ENCODE measurements around the gene RBM26. TPM values are rescaled to one million over a fixed set of nuclear protein-coding genes. Genes with fewer than 3 reads are reported as not detected.

Gene RBM26
- total RNA-seq, 1 experiment from 2014 or later, result 60.4 TPM

DNA sequence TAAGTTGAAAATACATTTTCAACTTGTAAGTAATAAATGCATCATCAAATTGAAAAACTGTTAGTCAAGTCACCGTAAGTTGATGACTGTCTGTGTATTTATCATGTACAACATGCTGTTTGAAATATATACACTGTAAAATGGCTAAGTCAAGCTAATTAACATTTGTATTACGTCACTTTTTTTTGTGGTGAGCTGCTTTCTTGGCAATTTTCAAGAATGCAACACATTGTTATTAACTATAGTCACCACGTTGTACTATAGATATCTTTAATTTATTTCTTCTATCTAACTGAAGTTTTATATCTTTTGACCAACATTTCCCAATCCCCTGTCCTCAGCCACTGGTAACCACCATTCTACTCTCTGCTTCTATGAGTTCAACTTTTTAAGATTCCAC lies 57.0 kb downstream of the RBM26 start:
- H3K36me3 ChIP-seq (ENCODE audit: control insufficient read depth, insufficient read depth, low read length), result 0 out of 2 replicates have a peak, but pooled peaks cover 2% of the 10 kb centered on the region
- intact Hi-C loops (cut with micrococcal nuclease; ENCODE audit: unreplicated experiment), result loop anchor here (5.0 kb wide), 1 partner anchor 43 kb away; no protein-coding TSS in a partner anchor
- POLR2A ChIA-PET, result no interaction called here

DNA sequence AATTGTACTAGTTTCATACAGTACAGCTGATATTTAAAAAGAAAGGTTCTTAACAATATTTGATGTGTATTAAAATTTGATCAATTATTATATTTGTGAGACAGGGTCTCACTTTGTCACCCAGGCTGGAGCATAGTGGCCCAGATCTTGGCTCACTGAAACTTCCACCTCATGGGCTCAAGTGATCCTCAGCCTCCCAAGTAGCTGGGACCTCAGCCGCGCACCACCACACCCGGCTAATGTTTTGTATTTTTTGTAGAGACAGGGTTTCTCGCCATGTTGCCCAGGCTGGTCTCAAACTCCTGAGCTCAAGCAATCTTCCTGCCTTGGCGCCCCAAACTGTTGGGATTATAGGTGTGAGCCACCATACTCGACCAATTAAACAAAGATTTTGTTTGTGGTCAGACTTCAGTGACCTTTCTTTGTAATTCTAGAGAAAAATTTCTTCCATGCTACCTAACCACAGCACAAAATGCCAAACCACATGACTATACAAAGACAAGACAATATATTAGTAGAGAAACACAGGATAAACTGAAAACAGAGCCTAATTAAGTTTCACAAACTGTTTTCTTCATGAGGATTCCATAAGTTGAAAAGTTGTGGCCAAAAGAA lies 59.6 kb downstream of the RBM26 start:
- H3K9me3 Mint-ChIP-seq (ENCODE audit: unreplicated experiment), result no peaks in the 10 kb centered on the region
- H3K27me3 Mint-ChIP-seq (ENCODE audit: insufficient read depth, unreplicated experiment), result no peaks in the 10 kb centered on the region
- BruUV-seq (replicated peaks), result no TSS peak
- POLR2A ChIA-PET, result no interaction called here
- Histone ChIP-seq H3K9me3 (no peaks in the 10 kb centered on the region), H3K4me3 (ENCODE audit: low read depth, low read length) (no peak overlapping the region), H3K36me3 (ENCODE audit: control insufficient read depth, insufficient read depth, low read length) (0 out of 2 replicates have a peak, but pooled peaks cover 2% of the 10 kb centered on the region), H3K4me1 (no peaks in the 10 kb centered on the region), H3K27me3 (replicated peaks; ENCODE audit: control insufficient read depth, insufficient read depth, low read length) (no peaks in the 10 kb centered on the region)
- no peaks in the 10 kb centered on the region for H3K4me1 Mint-ChIP-seq (ENCODE audit: low read depth, unreplicated experiment)
- no peak for DNase-seq
- intact Hi-C loops (cut with micrococcal nuclease; ENCODE audit: unreplicated experiment), result loop anchor here (5.0 kb wide), 1 partner anchor 46 kb away; no protein-coding TSS in a partner anchor
- no peak overlapping the region for H3K4me3 Mint-ChIP-seq (ENCODE audit: unreplicated experiment)
- H3K36me3 Mint-ChIP-seq (ENCODE audit: insufficient read depth, unreplicated experiment), result peaks cover 30% of the 10 kb centered on the region
- CTCF ChIA-PET, result no interaction called here
- TF ChIP-seq CTCF (IDR thresholded peaks at IDR 0.05; ENCODE audit: insufficient read depth in 1 of 2, low read depth in 1 of 2, low read length in 1 of 2, severe bottlenecking in 1 of 2, unreplicated experiment in 1 of 2), result no peak
- H3K27ac Mint-ChIP-seq (ENCODE audit: unreplicated experiment), result no peak overlapping the region

More for the DNA sequence above, 57.0 kb downstream of the RBM26 start:
- CTCF ChIA-PET, result no interaction called here
- H3K27ac Mint-ChIP-seq (ENCODE audit: unreplicated experiment), result no peak overlapping the region
- no peak for DNase-seq
- H3K36me3 Mint-ChIP-seq (ENCODE audit: insufficient read depth, unreplicated experiment), result peaks cover 36% of the 10 kb centered on the region
- H3K27me3 Mint-ChIP-seq (ENCODE audit: insufficient read depth, unreplicated experiment), result no peaks in the 10 kb centered on the region
- Histone ChIP-seq H3K4me3 (ENCODE audit: low read depth, low read length) (no peak overlapping the region), H3K27me3 (replicated peaks; ENCODE audit: control insufficient read depth, insufficient read depth, low read length) (no peaks in the 10 kb centered on the region), H3K9me3 (no peaks in the 10 kb centered on the region), H3K4me1 (no peaks in the 10 kb centered on the region)
- no TSS peak for BruUV-seq (replicated peaks)
- H3K9me3 Mint-ChIP-seq (ENCODE audit: unreplicated experiment), result no peaks in the 10 kb centered on the region
- TF ChIP-seq CTCF (IDR thresholded peaks at IDR 0.05; ENCODE audit: insufficient read depth in 1 of 2, low read depth in 1 of 2, low read length in 1 of 2, severe bottlenecking in 1 of 2, unreplicated experiment in 1 of 2), result no peak
- H3K4me1 Mint-ChIP-seq (ENCODE audit: low read depth, unreplicated experiment), result no peaks in the 10 kb centered on the region
- no peak overlapping the region for H3K4me3 Mint-ChIP-seq (ENCODE audit: unreplicated experiment)

DNA sequence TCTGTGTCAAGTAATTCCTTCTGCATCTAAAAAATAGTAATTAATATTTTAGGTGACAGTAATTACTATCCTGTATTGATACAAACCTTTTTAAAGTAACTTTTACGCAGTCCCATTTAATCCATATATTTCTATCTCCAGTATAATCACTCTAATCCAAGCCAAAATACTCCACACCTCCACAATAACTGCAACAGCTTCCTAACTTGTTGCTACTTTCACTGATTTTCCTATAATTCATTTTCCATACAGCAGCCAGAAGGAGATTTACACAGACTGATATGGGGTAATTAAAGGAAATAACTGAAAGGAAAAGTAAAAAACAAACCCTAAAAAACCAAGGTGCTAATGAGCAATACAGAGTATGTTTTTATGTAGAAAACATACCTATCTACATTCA lies 64.9 kb downstream of the RBM26 start:
- H3K4me1 ChIP-seq, result no peaks in the 10 kb centered on the region
- BruUV-seq (replicated peaks), result no TSS peak
- H3K27ac Mint-ChIP-seq (ENCODE audit: unreplicated experiment), result no peak overlapping the region
- no peaks in the 10 kb centered on the region for H3K9me3 ChIP-seq
- ChIA-PET CTCF (no interaction called here), POLR2A (no interaction called here)
- no peak for DNase-seq
- no peak for TF ChIP-seq CTCF (IDR thresholded peaks at IDR 0.05; ENCODE audit: insufficient read depth in 1 of 2, low read depth in 1 of 2, low read length in 1 of 2, severe bottlenecking in 1 of 2, unreplicated experiment in 1 of 2)
- intact Hi-C loops (cut with micrococcal nuclease; ENCODE audit: unreplicated experiment), result no loop called here
- H3K36me3 Mint-ChIP-seq (ENCODE audit: insufficient read depth, unreplicated experiment), result peaks cover 49% of the 10 kb centered on the region
- no peaks in the 10 kb centered on the region for H3K9me3 Mint-ChIP-seq (ENCODE audit: unreplicated experiment)
- H3K36me3 ChIP-seq (ENCODE audit: control insufficient read depth, insufficient read depth, low read length), result peaks cover 4% of the 10 kb centered on the region
- no peaks in the 10 kb centered on the region for H3K27me3 ChIP-seq (replicated peaks; ENCODE audit: control insufficient read depth, insufficient read depth, low read length)
- no peaks in the 10 kb centered on the region for H3K4me1 Mint-ChIP-seq (ENCODE audit: low read depth, unreplicated experiment)
- no peaks in the 10 kb centered on the region for H3K27me3 Mint-ChIP-seq (ENCODE audit: insufficient read depth, unreplicated experiment)
- no peak overlapping the region for H3K4me3 Mint-ChIP-seq (ENCODE audit: unreplicated experiment)
- no peak overlapping the region for H3K4me3 ChIP-seq (ENCODE audit: low read depth, low read length)

Data from Caco-2 (cell line).